Spinal cord (tissue), 10 donors: ENCODE data around the gene CABLES1. TPM values are rescaled to one million over a fixed set of nuclear protein-coding genes. Genes with fewer than 3 reads are reported as not detected.

ENCODE experiments used
- DNase-seq, 6 donors: peaks; one replicate each; pipeline versions ENCODE4 v3.0.0 to v3.0.0-alpha.2; 2013 to 2015; ENCODE audit warnings: low spot score in 6 of 6, low read depth in 4 of 6
- H3K27ac ChIP-seq: one replicate; pipeline ENCODE4 v1.5.1; 2013; ENCODE audit warnings: low read depth, low read length, control low read depth
- H3K27me3 ChIP-seq: one replicate; pipeline ENCODE4 v1.6.1; 2013; ENCODE audit warnings: low read length; ENCODE audit not compliant: control insufficient read depth, insufficient read depth
- H3K36me3 ChIP-seq: one replicate; pipeline ENCODE4 v1.6.1; 2013; ENCODE audit warnings: low read length; ENCODE audit not compliant: control insufficient read depth, insufficient read depth
- H3K4me1 ChIP-seq: one replicate; pipeline ENCODE4 v1.6.1; 2013; ENCODE audit warnings: low read length; ENCODE audit not compliant: control insufficient read depth, insufficient read depth
- H3K4me3 ChIP-seq: one replicate; pipeline ENCODE4 v1.5.1; 2013; ENCODE audit warnings: low read depth, low read length, control low read depth
- H3K9me3 ChIP-seq: one replicate; pipeline ENCODE4 v1.6.1; 2013; ENCODE audit warnings: low read length; ENCODE audit not compliant: control insufficient read depth, insufficient read depth
- WGBS: methylation state at CpG from one replicate; pipeline ENCODE4 v1.1.5; 2013; ENCODE audit warnings: missing lambda C conversion rate; ENCODE audit not compliant: insufficient coverage; 5-methylcytosine and 5-hydroxymethylcytosine counted together
- polyA plus RNA-seq, 2 donors: library from polyadenylated mRNA; unstranded; fragments of 120-200 nt; gene quantifications; one replicate each; pipeline ENCODE4 v1.2.1, GENCODE V29; 2013; ENCODE audit not compliant: insufficient read length in 2 of 2
- total RNA-seq, 2 donors: library from RNA; depleted of rRNA in 1 of 2; stranded (reverse); fragments of 120-200 nt in 1 of 2; fragments of >200 nt in 1 of 2; gene quantifications; one replicate each; pipeline versions ENCODE4 v1.2.3 to v1.2.4, GENCODE V29; 2013 to 2014
- donor health status: healthy.

CABLES1 gene
- total and polyA plus RNA-seq, 4 donors, result 7.6 to 30.4 (median 12.2) TPM

GRCh38 chr18:23188068-23188760 is 52.9 kb downstream of the CABLES1 start:
- peak in 1 of 6 donors; percentile 32 for DNase-seq
- Histone ChIP-seq H3K4me3 (no peak overlapping the region), H3K27ac (no peak overlapping the region), H3K4me1 (peaks cover 17% of the 10 kb centered on the region), H3K36me3 (peaks cover 7% of the 10 kb centered on the region), H3K27me3 (no peaks in the 10 kb centered on the region), H3K9me3 (no peaks in the 10 kb centered on the region)
- no CpG with 5 or more reads among the region's 6 CpGs for WGBS

- WGBS, result 98% methylated on average over 5 of the region's 7 CpGs
- no peak overlapping the region for H3K4me3 ChIP-seq
- peaks cover 17% of the 10 kb centered on the region for H3K4me1 ChIP-seq
- H3K27ac ChIP-seq, result no peak overlapping the region
- no peak for DNase-seq
- peaks cover 7% of the 10 kb centered on the region for H3K36me3 ChIP-seq
- no peaks in the 10 kb centered on the region for H3K9me3 ChIP-seq
- no peaks in the 10 kb centered on the region for H3K27me3 ChIP-seq
Measured at GRCh38 chr18:23189099-23189498, 53.8 kb downstream of the CABLES1 start.

GRCh38 chr18:23189768-23190661 is 54.7 kb downstream of the CABLES1 start:
- Histone ChIP-seq H3K9me3 (no peaks in the 10 kb centered on the region), H3K27me3 (no peaks in the 10 kb centered on the region), H3K27ac (no peak overlapping the region), H3K36me3 (peaks cover 7% of the 10 kb centered on the region), H3K4me1 (peaks cover 17% of the 10 kb centered on the region), H3K4me3 (no peak overlapping the region)
- 87% methylated on average over 23 of the region's 25 CpGs for WGBS
- DNase-seq, result peak in 1 of 6 donors; percentile 37

DNA sequence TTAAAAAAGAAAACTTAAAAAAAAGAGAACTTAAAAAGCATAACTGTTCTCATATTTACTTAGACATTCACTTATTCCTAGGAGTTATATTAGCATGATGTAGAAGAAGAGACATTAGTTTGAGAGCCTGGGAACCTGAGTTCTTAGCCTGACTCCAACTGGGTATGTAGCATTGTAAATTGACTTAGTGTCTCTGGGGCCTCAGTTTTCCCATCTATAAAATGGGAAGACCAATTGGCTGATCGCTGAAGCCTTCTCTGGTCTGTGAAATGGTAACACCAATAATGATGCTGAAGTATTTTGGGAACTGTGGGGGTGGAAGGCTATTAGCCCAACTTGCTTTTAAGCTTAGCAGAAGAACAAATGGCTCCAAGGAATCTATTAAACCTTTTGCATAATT is 55.9 kb downstream of the CABLES1 start:
- no CpG with 5 or more reads among the region's 1 CpG for WGBS
- no peak overlapping the region for H3K4me3 ChIP-seq
- no peaks in the 10 kb centered on the region for H3K27me3 ChIP-seq
- H3K36me3 ChIP-seq, result peaks cover 7% of the 10 kb centered on the region
- H3K4me1 ChIP-seq, result peaks cover 17% of the 10 kb centered on the region
- DNase-seq, result peak in 1 of 6 donors; percentile 41
- no peaks in the 10 kb centered on the region for H3K9me3 ChIP-seq
- no peak overlapping the region for H3K27ac ChIP-seq

DNA sequence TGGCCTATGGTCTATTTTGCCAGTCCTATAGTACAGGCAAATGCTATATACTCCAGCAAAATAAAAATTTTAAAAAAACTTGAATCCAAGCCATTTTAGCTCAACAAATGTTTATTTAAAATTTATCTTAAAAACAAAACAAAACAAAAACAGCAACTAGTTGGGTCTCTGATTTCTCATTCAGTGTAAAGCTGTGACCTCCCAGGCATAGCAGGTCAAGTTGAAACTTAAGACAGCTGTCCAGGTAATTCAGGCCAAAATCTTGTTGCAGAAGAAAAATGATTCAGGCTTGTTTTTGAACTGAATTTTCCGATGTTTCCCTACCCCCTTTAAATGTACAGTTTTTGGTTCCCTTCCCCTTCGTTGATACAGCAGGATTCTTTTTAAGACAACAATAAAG is 58.5 kb downstream of the CABLES1 start:
- peaks cover 21% of the 10 kb centered on the region for H3K4me1 ChIP-seq
- no peak overlapping the region for H3K4me3 ChIP-seq
- WGBS, result no CpG with 5 or more reads among the region's 2 CpGs
- H3K27ac ChIP-seq, result no peak overlapping the region
- H3K36me3 ChIP-seq, result peaks cover 12% of the 10 kb centered on the region
- no peak for DNase-seq
- H3K27me3 ChIP-seq, result no peaks in the 10 kb centered on the region
- H3K9me3 ChIP-seq, result no peaks in the 10 kb centered on the region

GRCh38 chr18:23194155-23194996 is 59.1 kb downstream of the CABLES1 start:
- Histone ChIP-seq H3K4me3 (no peak overlapping the region), H3K36me3 (peaks cover 10% of the 10 kb centered on the region), H3K27ac (no peak overlapping the region), H3K9me3 (no peaks in the 10 kb centered on the region), H3K27me3 (no peaks in the 10 kb centered on the region), H3K4me1 (peaks cover 18% of the 10 kb centered on the region)
- 71% methylated on average over 7 of the region's 14 CpGs for WGBS
- no peak for DNase-seq

- Histone ChIP-seq H3K27me3 (no peaks in the 10 kb centered on the region), H3K4me3 (no peak overlapping the region), H3K27ac (no peak overlapping the region), H3K9me3 (no peaks in the 10 kb centered on the region), H3K4me1 (peaks cover 13% of the 10 kb centered on the region), H3K36me3 (peaks cover 5% of the 10 kb centered on the region)
- WGBS, result 82% methylated on average over 2 of the region's 9 CpGs
- DNase-seq, result peak in 1 of 6 donors; percentile 80
Measured at GRCh38 chr18:23194997-23195957, 60.0 kb downstream of the CABLES1 start.

DNA sequence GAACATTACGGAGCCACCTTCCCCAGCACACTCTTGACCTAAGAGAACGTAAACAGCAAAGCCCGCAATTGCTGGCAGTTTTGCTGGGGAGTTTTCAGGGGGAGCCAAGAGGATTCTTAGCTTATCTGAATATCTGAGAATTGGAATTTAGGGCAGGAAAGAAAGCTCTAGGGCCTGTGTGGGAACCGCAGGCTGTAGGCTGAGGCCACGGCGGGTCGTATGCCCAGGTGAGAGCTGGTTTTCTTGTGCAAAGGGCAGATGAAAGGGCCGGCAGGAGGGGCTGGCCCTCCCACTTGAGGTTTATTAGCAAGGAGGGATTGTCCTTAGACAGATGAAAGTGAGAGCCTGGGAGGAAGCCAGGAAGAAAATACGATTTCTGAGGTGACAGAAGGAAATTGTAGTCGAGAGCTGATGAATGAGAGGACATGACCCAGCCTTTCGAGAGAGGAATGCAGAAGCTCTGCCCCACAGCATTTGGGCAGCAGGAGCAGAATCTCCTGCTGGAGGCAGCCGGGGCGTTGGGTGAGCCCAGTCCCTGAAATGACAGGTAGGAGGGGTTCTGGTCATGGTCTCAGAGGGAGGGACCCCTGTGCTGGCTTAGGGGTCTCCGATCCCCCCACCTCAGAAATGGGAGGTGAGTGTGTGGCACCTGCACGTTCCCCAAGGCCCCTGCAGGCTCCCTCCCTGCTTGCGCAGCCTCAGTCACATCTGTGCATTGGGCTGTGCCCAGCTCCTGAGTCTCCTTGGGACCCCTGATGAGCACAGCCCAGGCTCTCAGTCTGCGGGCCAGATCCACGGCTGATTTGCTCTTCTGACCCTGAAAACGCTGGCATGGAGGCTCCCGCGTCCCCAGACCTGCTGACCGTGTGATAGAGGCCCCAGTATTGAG is 61.1 kb downstream of the CABLES1 start:
- Histone ChIP-seq H3K9me3 (no peaks in the 10 kb centered on the region), H3K36me3 (peaks cover 5% of the 10 kb centered on the region), H3K4me1 (peaks cover 13% of the 10 kb centered on the region), H3K4me3 (no peak overlapping the region), H3K27ac (no peak overlapping the region), H3K27me3 (no peaks in the 10 kb centered on the region)
- 62% methylated on average over 16 of the region's 22 CpGs for WGBS
- peak in 1 of 6 donors; percentile 43 for DNase-seq
